Gastroesophageal sphincter (tissue), 3 donors: ENCODE data around the gene PHKG1.
"Not testable (repeated sequence)": the region's sequence is repeated elsewhere in the genome, so short reads cannot be mapped to it uniquely, and the experiment has no call there.

ENCODE experiments used
- EP300 ChIP-seq: sonication (generic); formaldehyde crosslinking; IDR thresholded peaks from one replicate; pipeline ENCODE4 v1.6.1; 2017; ENCODE audit warnings: antibody characterized with exemption, mild to moderate bottlenecking
- POLR2A ChIP-seq, 2 donors: fragments of 450-650 bp; IDR thresholded peaks; one replicate each; pipeline ENCODE4 v1.6.1; 2017; ENCODE audit warnings: antibody characterized with exemption in 2 of 2, mild to moderate bottlenecking in 2 of 2, moderate library complexity in 1 of 2
- POLR2AphosphoS5 ChIP-seq: sonication (generic); formaldehyde crosslinking; IDR thresholded peaks from one replicate; pipeline ENCODE4 v1.6.1; 2017; ENCODE audit warnings: antibody characterized with exemption
- TF ChIP-seq, protein P1 (sequence below), 4 experiments: fragments of 200-600 bp in 2 of 4; fragments of 450-650 bp in 2 of 4; sonication (generic) in 1 of 4; IDR thresholded peaks; one replicate each; pipeline ENCODE4 v1.5.1; 2017 to 2019; ENCODE audit warnings: antibody characterized with exemption in 4 of 4, mild to moderate bottlenecking in 2 of 4, moderate library complexity in 2 of 4

DNA sequence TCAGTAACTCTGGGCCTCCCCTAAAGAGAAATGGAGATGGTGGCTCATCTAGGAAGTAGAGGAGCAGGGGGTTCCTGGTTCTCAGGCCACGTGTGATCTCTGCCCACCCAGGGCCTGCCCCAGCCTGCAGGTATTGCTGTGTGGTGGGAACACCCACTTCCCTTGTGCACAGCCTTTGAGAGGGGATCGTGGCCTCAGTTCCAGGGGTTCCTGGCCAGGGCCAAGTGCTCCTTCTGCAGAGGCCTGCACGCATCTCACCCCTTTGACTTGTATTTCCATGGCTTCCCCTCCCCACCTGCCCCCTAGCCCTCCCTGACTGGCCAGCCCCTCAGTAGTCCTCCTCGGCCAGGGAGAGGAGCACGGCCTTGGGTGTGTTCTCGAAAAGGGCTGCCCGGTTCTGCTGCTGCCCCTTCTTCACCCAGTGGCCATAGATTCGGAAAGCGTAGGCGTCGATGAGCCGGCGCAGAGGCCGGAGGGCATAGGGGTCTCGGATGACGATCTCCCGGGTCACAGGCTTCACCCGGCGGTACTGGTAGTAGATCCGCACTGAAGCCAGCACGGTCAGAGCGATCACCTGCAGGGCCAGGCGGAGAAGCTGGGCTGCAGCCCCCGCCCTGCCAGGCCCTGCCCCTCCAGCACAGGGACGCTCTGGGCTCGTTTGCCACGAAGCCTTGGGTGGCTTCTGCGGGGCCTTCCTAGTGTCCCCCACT, 11.9 kb downstream of the PHKG1 start:
- not testable (repeated sequence) for TF ChIP-seq POLR2A (IDR thresholded peaks at IDR 0.05); POLR2AphosphoS5; EP300
- TF ChIP-seq, protein P1, sequence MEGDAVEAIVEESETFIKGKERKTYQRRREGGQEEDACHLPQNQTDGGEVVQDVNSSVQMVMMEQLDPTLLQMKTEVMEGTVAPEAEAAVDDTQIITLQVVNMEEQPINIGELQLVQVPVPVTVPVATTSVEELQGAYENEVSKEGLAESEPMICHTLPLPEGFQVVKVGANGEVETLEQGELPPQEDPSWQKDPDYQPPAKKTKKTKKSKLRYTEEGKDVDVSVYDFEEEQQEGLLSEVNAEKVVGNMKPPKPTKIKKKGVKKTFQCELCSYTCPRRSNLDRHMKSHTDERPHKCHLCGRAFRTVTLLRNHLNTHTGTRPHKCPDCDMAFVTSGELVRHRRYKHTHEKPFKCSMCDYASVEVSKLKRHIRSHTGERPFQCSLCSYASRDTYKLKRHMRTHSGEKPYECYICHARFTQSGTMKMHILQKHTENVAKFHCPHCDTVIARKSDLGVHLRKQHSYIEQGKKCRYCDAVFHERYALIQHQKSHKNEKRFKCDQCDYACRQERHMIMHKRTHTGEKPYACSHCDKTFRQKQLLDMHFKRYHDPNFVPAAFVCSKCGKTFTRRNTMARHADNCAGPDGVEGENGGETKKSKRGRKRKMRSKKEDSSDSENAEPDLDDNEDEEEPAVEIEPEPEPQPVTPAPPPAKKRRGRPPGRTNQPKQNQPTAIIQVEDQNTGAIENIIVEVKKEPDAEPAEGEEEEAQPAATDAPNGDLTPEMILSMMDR (IDR thresholded peaks at IDR 0.05) = not testable (repeated sequence)
